VCaP (cell line): ENCODE measurements around the gene NEU2.

ENCODE experiments used
- H3K27ac ChIP-seq: fragments of 450-650 bp; 2 replicates; pipeline ENCODE4 v1.5.1; 2017
- TF ChIP-seq, protein P1 (sequence below): fragments of 450-650 bp; conservative IDR thresholded peaks from 2 replicates; pipeline ENCODE4 v1.5.1; 2017; ENCODE audit warnings: mild to moderate bottlenecking, moderate library complexity

NEU2 gene

DNA sequence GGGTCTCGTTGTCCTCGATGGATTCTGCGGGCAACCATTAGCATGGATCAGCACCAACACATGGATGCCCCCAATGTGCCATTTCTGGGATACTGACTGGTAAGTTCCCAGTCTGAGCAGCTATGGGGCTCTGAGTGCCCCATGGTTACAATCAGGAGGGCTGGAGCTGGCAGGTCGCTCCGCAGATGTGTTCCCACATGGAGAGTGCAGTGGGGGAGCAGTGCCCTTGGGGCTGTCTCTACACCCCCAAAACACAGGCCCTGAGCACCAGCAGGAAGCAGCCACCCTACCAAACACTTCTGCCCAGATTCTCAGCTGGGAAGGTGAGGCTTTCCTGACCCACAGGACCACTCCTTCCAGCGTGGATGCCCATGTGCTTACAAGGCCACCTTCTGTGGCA is 27.4 kb upstream of the NEU2 start:
- TF ChIP-seq, protein P1, sequence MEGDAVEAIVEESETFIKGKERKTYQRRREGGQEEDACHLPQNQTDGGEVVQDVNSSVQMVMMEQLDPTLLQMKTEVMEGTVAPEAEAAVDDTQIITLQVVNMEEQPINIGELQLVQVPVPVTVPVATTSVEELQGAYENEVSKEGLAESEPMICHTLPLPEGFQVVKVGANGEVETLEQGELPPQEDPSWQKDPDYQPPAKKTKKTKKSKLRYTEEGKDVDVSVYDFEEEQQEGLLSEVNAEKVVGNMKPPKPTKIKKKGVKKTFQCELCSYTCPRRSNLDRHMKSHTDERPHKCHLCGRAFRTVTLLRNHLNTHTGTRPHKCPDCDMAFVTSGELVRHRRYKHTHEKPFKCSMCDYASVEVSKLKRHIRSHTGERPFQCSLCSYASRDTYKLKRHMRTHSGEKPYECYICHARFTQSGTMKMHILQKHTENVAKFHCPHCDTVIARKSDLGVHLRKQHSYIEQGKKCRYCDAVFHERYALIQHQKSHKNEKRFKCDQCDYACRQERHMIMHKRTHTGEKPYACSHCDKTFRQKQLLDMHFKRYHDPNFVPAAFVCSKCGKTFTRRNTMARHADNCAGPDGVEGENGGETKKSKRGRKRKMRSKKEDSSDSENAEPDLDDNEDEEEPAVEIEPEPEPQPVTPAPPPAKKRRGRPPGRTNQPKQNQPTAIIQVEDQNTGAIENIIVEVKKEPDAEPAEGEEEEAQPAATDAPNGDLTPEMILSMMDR, result no peak
- no peak overlapping the region for H3K27ac ChIP-seq

DNA sequence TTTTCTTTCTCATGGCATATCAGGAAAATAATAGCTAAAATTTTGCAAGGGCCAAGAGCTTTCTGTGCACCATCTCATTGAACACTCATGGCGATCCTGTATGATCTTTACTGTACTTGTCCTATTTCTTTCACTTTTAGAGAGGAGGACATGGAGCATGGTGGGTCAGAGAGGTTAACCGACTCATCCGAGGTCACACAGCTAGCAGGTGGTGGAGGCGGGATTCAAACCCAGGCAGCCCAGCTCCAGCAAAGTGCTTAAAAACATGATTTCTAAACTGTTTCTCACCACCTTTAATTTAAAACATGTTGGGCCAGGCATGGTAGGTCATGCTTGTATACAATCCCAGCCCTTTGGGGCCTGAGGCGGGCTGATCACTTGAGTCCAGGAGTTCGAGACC is 25.8 kb upstream of the NEU2 start:
- H3K27ac ChIP-seq, result no peak overlapping the region
- TF ChIP-seq, protein P1, result no peak

DNA sequence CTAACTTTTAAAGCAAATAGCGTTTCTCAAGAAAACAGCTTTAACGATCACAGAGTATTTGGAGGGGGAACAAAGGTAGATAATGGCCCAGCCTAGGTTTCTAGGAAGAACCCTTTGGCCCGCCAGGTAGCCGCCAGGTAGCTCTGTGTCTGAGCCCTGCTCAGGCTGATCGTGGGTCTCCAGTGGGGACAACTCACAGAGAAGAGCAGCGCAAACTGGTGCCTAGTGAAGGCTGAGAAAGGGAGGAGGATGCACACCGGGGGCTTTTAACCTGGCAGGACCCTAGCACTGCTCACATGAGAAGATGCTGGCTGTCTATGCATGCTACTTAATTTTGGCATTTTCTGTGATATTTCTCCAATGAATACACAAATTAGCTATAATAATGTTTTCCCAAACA is 25.2 kb upstream of the NEU2 start:
- no peak overlapping the region for H3K27ac ChIP-seq
- TF ChIP-seq, protein P1, result no peak

DNA sequence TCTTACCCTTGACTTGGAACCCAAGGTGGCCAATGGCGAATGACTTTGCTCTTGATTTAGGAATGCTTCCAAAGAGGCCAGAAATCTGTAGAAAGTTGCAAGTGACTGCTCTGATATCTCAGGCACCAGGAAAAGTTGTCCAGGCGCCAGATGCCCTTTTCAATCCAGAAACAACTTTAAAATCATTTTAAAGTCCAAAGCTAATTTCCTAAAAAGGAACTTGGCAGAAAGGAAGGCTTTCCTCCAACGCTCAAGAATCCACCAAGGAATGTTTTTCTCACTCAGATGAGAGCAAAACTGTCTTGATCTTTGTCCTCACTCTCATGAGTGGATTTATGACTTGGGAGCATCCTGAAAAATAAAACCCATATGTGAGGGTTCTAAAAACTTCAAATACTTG is 24.7 kb upstream of the NEU2 start:
- H3K27ac ChIP-seq, result no peak overlapping the region
- TF ChIP-seq, protein P1, result no peak

DNA sequence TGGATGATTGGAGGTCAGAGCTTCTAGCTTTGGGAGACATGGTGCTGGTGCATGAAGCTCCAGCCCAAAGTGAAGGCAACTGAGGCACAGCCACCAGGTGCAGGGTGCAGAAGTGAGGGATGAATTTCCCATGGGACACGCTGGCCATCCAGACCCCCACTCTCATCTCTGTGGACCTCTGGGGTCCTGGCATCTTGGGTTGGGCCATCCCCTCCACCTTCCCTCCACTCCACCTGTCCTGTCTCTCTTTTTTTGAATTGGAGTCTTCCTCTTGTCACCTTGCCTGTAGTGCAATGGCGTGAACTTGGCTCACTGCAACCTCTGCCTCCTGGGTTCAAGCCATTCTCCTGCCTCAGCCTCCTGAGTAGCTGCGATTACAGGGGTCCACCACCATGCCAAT is 22.8 kb upstream of the NEU2 start:
- H3K27ac ChIP-seq, result no peak overlapping the region
- TF ChIP-seq, protein P1, result no peak

DNA sequence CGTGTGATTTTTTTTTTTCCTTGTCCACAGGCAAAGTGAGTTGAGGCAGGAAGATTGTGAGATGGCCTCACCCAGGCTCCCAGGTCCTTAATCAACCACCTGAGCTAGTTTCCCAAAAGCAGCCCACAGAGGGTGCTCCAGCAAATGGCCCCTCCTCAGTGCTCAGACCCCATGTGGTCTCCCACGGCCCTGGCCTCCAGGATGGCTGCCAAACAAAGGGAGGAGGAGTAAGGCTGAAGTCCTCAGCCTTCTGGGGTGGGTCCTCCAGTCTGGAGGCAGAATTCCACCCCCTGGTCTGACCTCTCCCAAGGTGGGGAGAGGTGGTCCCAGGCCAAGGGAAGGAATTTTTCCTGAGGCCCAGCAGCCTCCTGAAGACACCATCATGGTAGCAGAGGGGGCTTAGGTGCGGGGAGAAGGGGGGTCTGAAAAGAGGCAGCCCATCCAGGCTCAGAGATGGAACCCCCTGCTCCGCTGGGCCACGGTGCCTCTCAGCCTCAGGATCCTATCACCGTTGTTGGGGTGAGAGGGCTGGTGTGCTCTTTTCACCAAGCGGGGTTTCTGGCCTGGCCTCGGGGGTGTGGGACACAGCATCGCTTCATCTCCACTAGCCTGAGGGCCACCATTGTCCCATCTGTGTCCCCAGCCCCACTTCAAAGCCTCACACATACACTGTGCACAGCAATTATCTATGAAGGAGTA is 21.8 kb upstream of the NEU2 start:
- no peak overlapping the region for H3K27ac ChIP-seq
- TF ChIP-seq, protein P1, result no peak

DNA sequence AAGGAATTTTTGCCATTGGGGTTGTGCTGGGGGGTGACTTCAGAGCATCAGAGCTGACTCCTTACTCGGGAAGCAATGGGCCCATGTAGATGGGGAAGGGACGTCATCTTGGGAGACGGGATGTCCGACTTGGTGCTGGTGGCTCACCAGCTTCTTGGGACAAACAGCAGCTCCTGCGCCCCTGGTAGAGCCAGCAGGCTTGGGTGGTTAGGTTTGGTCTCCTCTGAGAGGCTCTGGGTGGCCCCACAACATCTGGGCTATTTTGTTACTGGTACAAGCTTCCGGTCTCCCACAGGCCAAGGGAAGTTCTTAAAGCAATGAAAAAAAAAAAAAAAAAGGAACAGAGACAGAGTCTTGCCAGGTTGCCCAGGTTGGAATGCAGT is 21.2 kb upstream of the NEU2 start:
- TF ChIP-seq, protein P1, result no peak

More for the DNA sequence above, 21.2 kb upstream of the NEU2 start:
- H3K27ac ChIP-seq, result no peak overlapping the region
